H9 (cell line): ENCODE results near the gene MT1A. TPM values are rescaled to one million over a fixed set of nuclear protein-coding genes. Genes with fewer than 3 reads are reported as not detected.
A peak's percentile ranks its signal among the peaks of the same experiment; 100 is the strongest.

Experiments
- DNase-seq: peaks from one replicate; pipeline ENCODE4 v3.0.0-alpha.2; 2017
- H2AFZ ChIP-seq: one replicate; pipeline ENCODE4 v1.6.1; 2013; ENCODE audit warnings: mild to moderate bottlenecking, low read length, control low read depth, moderate library complexity
- H2AK5ac ChIP-seq: 2 replicates; pipeline ENCODE4 v1.6.1; 2013; ENCODE audit warnings: low read length, control low read depth, mixed read lengths; ENCODE audit not compliant: insufficient read length
- H2BK120ac ChIP-seq: one replicate; pipeline ENCODE4 v1.6.1; 2013; ENCODE audit warnings: low read depth, mild to moderate bottlenecking, low read length, control low read depth, inconsistent platforms; ENCODE audit not compliant: poor library complexity, severe bottlenecking
- H2BK12ac ChIP-seq: 2 replicates; pipeline ENCODE4 v1.6.1; 2013; ENCODE audit warnings: low read length, control low read depth, mixed read lengths, low read depth; ENCODE audit not compliant: insufficient read length
- H2BK15ac ChIP-seq: 2 replicates; pipeline ENCODE4 v1.6.1; 2013; ENCODE audit warnings: low read depth, low read length, control low read depth
- H2BK20ac ChIP-seq: one replicate; pipeline ENCODE4 v1.6.1; 2013; ENCODE audit warnings: low read depth, mild to moderate bottlenecking, low read length, control low read depth, inconsistent platforms; ENCODE audit not compliant: poor library complexity, severe bottlenecking
- H2BK5ac ChIP-seq: 2 replicates; pipeline ENCODE4 v1.6.1; 2013; ENCODE audit warnings: low read length, control low read depth, mixed read lengths; ENCODE audit not compliant: insufficient read length
- H3K14ac ChIP-seq: 2 replicates; pipeline ENCODE4 v1.6.1; 2013; ENCODE audit warnings: low read length, control low read depth; ENCODE audit not compliant: insufficient read depth
- H3K18ac ChIP-seq: 2 replicates; pipeline ENCODE4 v1.6.1; 2013; ENCODE audit warnings: low read depth, mild to moderate bottlenecking, mixed read lengths, low read length, control low read depth; ENCODE audit not compliant: insufficient read length
- H3K23ac ChIP-seq: 2 replicates; pipeline ENCODE4 v1.6.1; 2013; ENCODE audit warnings: low read length, control low read depth, mixed read lengths, low read depth; ENCODE audit not compliant: insufficient read length
- H3K23me2 ChIP-seq: 2 replicates; pipeline ENCODE4 v1.6.1; 2013; ENCODE audit warnings: low read depth, mild to moderate bottlenecking, mixed read lengths, low read length, control low read depth; ENCODE audit not compliant: insufficient read length, poor library complexity, severe bottlenecking
- H3K27ac ChIP-seq: 2 replicates; pipeline ENCODE4 v1.5.1; 2013; ENCODE audit warnings: low read length, control low read depth, mixed read lengths, low read depth; ENCODE audit not compliant: insufficient read length
- H3K27me3 ChIP-seq: 2 replicates; pipeline ENCODE4 v1.6.1; 2013; ENCODE audit warnings: low read length, control low read depth, inconsistent platforms; ENCODE audit not compliant: insufficient read depth
- H3K4ac ChIP-seq: 2 replicates; pipeline ENCODE4 v1.6.1; 2013; ENCODE audit warnings: low read depth, mild to moderate bottlenecking, control low read depth, inconsistent platforms, low read length, moderate library complexity
- H3K4me1 ChIP-seq: 2 replicates; pipeline ENCODE4 v1.6.1; 2013; ENCODE audit warnings: low read length, control low read depth, inconsistent platforms; ENCODE audit not compliant: insufficient read depth
- H3K4me2 ChIP-seq: 2 replicates; pipeline ENCODE4 v1.6.1; 2013; ENCODE audit warnings: low read length, control low read depth, mixed read lengths; ENCODE audit not compliant: insufficient read length, insufficient read depth
- H3K56ac ChIP-seq: 2 replicates; pipeline ENCODE4 v1.6.1; 2013; ENCODE audit warnings: low read depth, mild to moderate bottlenecking, mixed read lengths, low read length, control low read depth; ENCODE audit not compliant: insufficient read length
- H3K79me1 ChIP-seq: 2 replicates; pipeline ENCODE4 v1.6.1; 2013; ENCODE audit warnings: low read depth, mild to moderate bottlenecking, moderate library complexity, low read length, control low read depth, inconsistent platforms; ENCODE audit not compliant: insufficient read depth, poor library complexity, severe bottlenecking
- H3K79me2 ChIP-seq: 2 replicates; pipeline ENCODE4 v1.6.1; 2013; ENCODE audit warnings: low read length, control low read depth, inconsistent platforms; ENCODE audit not compliant: insufficient read depth
- H3K9ac ChIP-seq: 2 replicates; pipeline ENCODE4 v1.6.1; 2013; ENCODE audit warnings: low read length, control low read depth, mixed read lengths; ENCODE audit not compliant: insufficient read length; ENCODE audit errors: extremely low read depth
- H3K9me3 ChIP-seq: one replicate; pipeline ENCODE4 v1.6.1; 2013; ENCODE audit warnings: low read depth, low read length, inconsistent platforms; ENCODE audit not compliant: control insufficient read depth
- H3T11ph ChIP-seq: one replicate; pipeline ENCODE4 v1.6.1; 2013; ENCODE audit warnings: mild to moderate bottlenecking, low read length, control low read depth, inconsistent platforms
- H4K20me1 ChIP-seq: one replicate; pipeline ENCODE4 v1.6.1; 2013; ENCODE audit not compliant: control insufficient read depth, insufficient read length, insufficient read depth
- H4K5ac ChIP-seq: 2 replicates; pipeline ENCODE4 v1.6.1; 2013; ENCODE audit warnings: low read depth, mild to moderate bottlenecking, mixed read lengths, low read length, control low read depth; ENCODE audit not compliant: insufficient read length
- H4K8ac ChIP-seq: replicated peaks from 2 replicates; pipeline ENCODE4 v1.6.1; 2013; ENCODE audit warnings: low read length, control low read depth, mixed read lengths, low read depth; ENCODE audit not compliant: insufficient read length
- H4K91ac ChIP-seq: 2 replicates; pipeline ENCODE4 v1.6.1; 2013; ENCODE audit warnings: low read depth, mild to moderate bottlenecking, moderate library complexity, mixed read lengths, low read length, control low read depth; ENCODE audit not compliant: insufficient read length
- H3K27ac Mint-ChIP-seq, 3 experiments: 2 replicates in 2 of 3; 3 replicates in 1 of 3; pipeline ENCODE4 v1.8.0; 2020 to 2021; ENCODE audit warnings: mixed read lengths in 3 of 3, mild to moderate bottlenecking in 1 of 3, moderate library complexity in 1 of 3
- H3K27me3 Mint-ChIP-seq: 2 replicates; pipeline ENCODE4 v1.8.0; 2021; ENCODE audit warnings: low read depth, mild to moderate bottlenecking, moderate library complexity, mixed read lengths
- H3K36me3 Mint-ChIP-seq, 3 experiments: 2 replicates in 2 of 3; 3 replicates in 1 of 3; pipeline ENCODE4 v1.8.0; 2020 to 2021; ENCODE audit warnings: low read depth in 3 of 3, mixed read lengths in 3 of 3; ENCODE audit not compliant: insufficient read depth in 1 of 3
- H3K4me1 Mint-ChIP-seq, 2 experiments: 2 replicates each; pipeline ENCODE4 v1.8.0; 2020; ENCODE audit warnings: mixed read lengths in 2 of 2
- H3K4me3 Mint-ChIP-seq, 2 experiments: 2 replicates in 1 of 2; 3 replicates in 1 of 2; pipeline ENCODE4 v1.8.0; 2020 to 2021; ENCODE audit warnings: mild to moderate bottlenecking in 2 of 2, mixed read lengths in 2 of 2, moderate library complexity in 1 of 2
- H3K9me3 Mint-ChIP-seq, 2 experiments: 2 replicates in 1 of 2; 3 replicates in 1 of 2; pipeline ENCODE4 v1.8.0; 2020; ENCODE audit warnings: mild to moderate bottlenecking in 2 of 2, mixed read lengths in 2 of 2, moderate library complexity in 1 of 2
- CTCF ChIP-seq: fragments of 200-600 bp; sonication (generic); conservative IDR thresholded peaks from 3 replicates; pipeline ENCODE4 v1.8.0; 2021; ENCODE audit warnings: antibody characterized with exemption, mild to moderate bottlenecking
- WGBS: extraction: QIAGEN DNeasy Blood & Tissue Kit; methylation state at CpG from one replicate; pipeline ENCODE4 v1.1.7; 2013; ENCODE audit warnings: missing lambda C conversion rate, low lambda C conversion rate, mixed read lengths; ENCODE audit not compliant: insufficient read length; ENCODE audit errors: extremely low coverage; 5-methylcytosine and 5-hydroxymethylcytosine counted together
- total RNA-seq: library from RNA; stranded (reverse); gene quantifications from 2 replicates; pipeline ENCODE4 v1.2.1, GENCODE V29; 2021

MT1A gene
- total RNA-seq, 1 experiment from 2014 or later = not detected

DNA sequence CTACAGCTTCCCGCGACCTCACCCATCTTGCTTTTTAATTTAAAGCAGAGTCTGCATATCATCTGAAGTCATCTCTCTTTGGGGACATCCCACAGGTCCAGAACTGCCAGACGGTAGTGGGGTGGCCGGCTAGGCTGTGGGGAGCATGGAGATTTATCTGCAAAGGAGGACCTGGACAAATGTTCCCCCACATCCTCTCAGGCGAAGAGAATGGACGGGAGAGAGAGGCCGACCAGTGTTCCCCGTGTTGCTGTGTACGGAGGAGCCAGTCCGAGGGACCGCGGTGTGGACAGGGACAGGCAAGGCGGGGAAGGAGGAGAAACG is 6.7 kb upstream of the MT1A start:
- Histone ChIP-seq H3K9ac (no peak overlapping the region), H3K4me1 (no peaks in the 10 kb centered on the region), H3K4ac (no peak overlapping the region), H3K4me2 (peak overlapping the region; percentile 77), H3K79me2 (no peaks in the 10 kb centered on the region), H3K23ac (no peak overlapping the region), H3K27me3 (peaks cover 88% of the 10 kb centered on the region), H2AFZ (no peak overlapping the region), H3K56ac (no peak overlapping the region), H2BK120ac (no peak overlapping the region), H4K91ac (no peak overlapping the region), H2BK12ac (no peak overlapping the region), H2BK5ac (no peak overlapping the region), H2BK20ac (no peak overlapping the region), H3K9me3 (no peaks in the 10 kb centered on the region), H4K20me1 (no peaks in the 10 kb centered on the region), H3K27ac (no peak overlapping the region), H3K14ac (no peak overlapping the region), H4K5ac (no peak overlapping the region), H2AK5ac (no peak overlapping the region), H3K23me2 (peaks cover 7% of the 10 kb centered on the region), H2BK15ac (no peak overlapping the region), H3T11ph (no peak overlapping the region), H3K18ac (no peak overlapping the region), H3K79me1 (no peaks in the 10 kb centered on the region), H4K8ac (no peak overlapping the region)
- TF ChIP-seq CTCF = no peak
- Mint-ChIP-seq H3K9me3 (peaks cover 0 to 12% of the 10 kb centered on the region in 2 experiments; a peak in 2 of 5 replicates), H3K36me3 (no peaks in the 10 kb centered on the region; a peak in 1 of 7 replicates), H3K27me3 (peaks cover 99% of the 10 kb centered on the region), H3K27ac (no peak overlapping the region), H3K4me3 (peak overlapping the region; percentile 66 to 79), H3K4me1 (peaks cover 17 to 32% of the 10 kb centered on the region in 2 experiments)
- WGBS = no CpG with 5 or more reads among the region's 14 CpGs
- DNase-seq = no peak
